WI38 (cell line): ENCODE data around the gene IL7R.

Source experiments
- H3K4me3 ChIP-seq: 2 replicates; pipeline ENCODE4 v1.5.1; 2011; ENCODE audit warnings: low read depth, mild to moderate bottlenecking, control low read depth, low read length
- CTCF ChIP-seq: IDR thresholded peaks from 2 replicates; pipeline ENCODE4 v1.5.1; 2012; ENCODE audit warnings: low read depth, mild to moderate bottlenecking, control low read depth, low read length

Gene IL7R

GRCh38 chr5:35903631-35904203 is 47.0 kb downstream of the IL7R start:
- no peak overlapping the region for H3K4me3 ChIP-seq
- no peak for TF ChIP-seq CTCF

- no peak overlapping the region for H3K4me3 ChIP-seq
- TF ChIP-seq CTCF: no peak
Measured at GRCh38 chr5:35904443-35905132, 47.9 kb downstream of the IL7R start.

- H3K4me3 ChIP-seq: no peak overlapping the region
- no peak for TF ChIP-seq CTCF
Measured at GRCh38 chr5:35908228-35908627, 51.5 kb downstream of the IL7R start.

GRCh38 chr5:35908814-35909213 is 52.1 kb downstream of the IL7R start:
- no peak for TF ChIP-seq CTCF
- no peak overlapping the region for H3K4me3 ChIP-seq

- no peak overlapping the region for H3K4me3 ChIP-seq
- TF ChIP-seq CTCF: no peak
Measured at GRCh38 chr5:35919191-35919590, 62.5 kb downstream of the IL7R start.

- H3K4me3 ChIP-seq: no peak overlapping the region
- no peak for TF ChIP-seq CTCF
Measured at GRCh38 chr5:35920890-35921289, 64.2 kb downstream of the IL7R start.

- no peak for TF ChIP-seq CTCF
- no peak overlapping the region for H3K4me3 ChIP-seq
Measured at GRCh38 chr5:35921930-35922329, 65.2 kb downstream of the IL7R start.
